Kidney (tissue), 14 donors: ENCODE data around the gene NCBP1. TPM values are rescaled to one million over a fixed set of nuclear protein-coding genes. Genes with fewer than 3 reads are reported as not detected.

Source experiments
- DNase-seq, 5 donors: peaks; one replicate each; pipeline ENCODE4 v3.0.0-alpha.2; 2013 to 2020
- FAIRE-seq: peaks from 2 replicates; lab custom pipeline; 2012; peaks lifted over from hg19 to GRCh38; lab: Jason Lieb, UNC
- H3K27ac ChIP-seq, 2 donors: one replicate each; pipeline ENCODE4 v1.7.0; 2013; ENCODE audit warnings: low read depth in 2 of 2, low read length in 2 of 2, inconsistent platforms in 1 of 2
- H3K27me3 ChIP-seq: one replicate; pipeline ENCODE4 v1.7.1; 2013; ENCODE audit warnings: low read length, inconsistent platforms; ENCODE audit not compliant: control insufficient read depth, insufficient read depth
- H3K36me3 ChIP-seq, 3 donors: one replicate each; pipeline versions ENCODE4 v1.7.0 to v1.7.1; 2013; ENCODE audit warnings: low read length in 3 of 3, control low read depth in 1 of 3, inconsistent platforms in 1 of 3; ENCODE audit not compliant: insufficient read depth in 3 of 3, control insufficient read depth in 2 of 3
- H3K4me1 ChIP-seq, 3 donors: one replicate each; pipeline versions ENCODE4 v1.7.0 to v1.7.1; 2013; ENCODE audit warnings: low read length in 3 of 3, inconsistent platforms in 1 of 3, low read depth in 1 of 3; ENCODE audit not compliant: control insufficient read depth in 2 of 3, insufficient read depth in 2 of 3
- H3K4me3 ChIP-seq, 3 donors: one replicate each; pipeline versions ENCODE4 v1.7.0 to v1.8.1; 2013; ENCODE audit warnings: low read length in 3 of 3, control low read depth in 1 of 3, inconsistent platforms in 1 of 3
- H3K9ac ChIP-seq, 3 donors: one replicate each; pipeline versions ENCODE4 v1.7.0 to v1.7.1; 2013; ENCODE audit warnings: low read length in 3 of 3, control low read depth in 1 of 3, inconsistent platforms in 1 of 3
- H3K9me3 ChIP-seq, 3 donors: one replicate each; pipeline versions ENCODE4 v1.7.0 to v1.7.1; 2013; ENCODE audit warnings: low read length in 3 of 3, control low read depth in 1 of 3, inconsistent platforms in 1 of 3; ENCODE audit not compliant: control insufficient read depth in 2 of 3, insufficient read depth in 1 of 3
- CTCF ChIP-seq: IDR thresholded peaks from 3 replicates; pipeline ENCODE4 v1.5.1; 2012; ENCODE audit warnings: mild to moderate bottlenecking, moderate library complexity, borderline replicate concordance; ENCODE audit not compliant: insufficient read depth; ENCODE audit errors: extremely low read depth
- intact Hi-C: fragments of 100-400 bp; cut with DNase I; formaldehyde crosslinking; loops from one replicate; pipeline ENCODE4 v1.11.1; 2022
- polyA plus RNA-seq: library from polyadenylated mRNA; stranded (reverse); fragments of 350-450 nt; fragmentation: Illumina TruSeq; extraction: RNeasy Lipid Tissue Mini Kit (QIAGEN cat#74804); gene quantifications from one replicate; pipeline ENCODE4 v1.2.3, GENCODE V29; 2014; ENCODE audit warnings: low read depth, low replicate concordance; ENCODE audit not compliant: insufficient read depth
- total RNA-seq: library from RNA; stranded (reverse); fragmentation: NEBNext Ultra II Directional; extraction: Animal tissue kit (Norgen Biotek cat#: 25700); gene quantifications from one replicate; pipeline ENCODE4 v1.2.1, GENCODE V29; 2021
- donor health status: control.
- donor health status: control.
- donor health status: control.
- donor health status: control.
- donor health status: control.
- donor health status: DM: yes; HTN: yes; CAD: no.
- donor health status: Normal renal cell carcinoma (clear cell type).

NCBP1 gene
- total and polyA plus RNA-seq, 2 donors from 2014 or later = 15.1 to 28.5 TPM

- intact Hi-C loops = no loop called here
- Histone ChIP-seq H3K9me3 (peaks cover 0 to 3% (median 0%) of the 10 kb centered on the region in 3 donors), H3K4me3 (no peak overlapping the region), H3K4me1 (no peaks in the 10 kb centered on the region), H3K27ac (no peak overlapping the region), H3K9ac (no peak overlapping the region), H3K27me3 (no peaks in the 10 kb centered on the region), H3K36me3 (no peaks in the 10 kb centered on the region)
- DNase-seq = no peak
- no peak for TF ChIP-seq CTCF
- no peak for FAIRE-seq
These were observed 42.1 kb upstream of the NCBP1 start for GRCh38 chr9:97591535-97591934.

DNA sequence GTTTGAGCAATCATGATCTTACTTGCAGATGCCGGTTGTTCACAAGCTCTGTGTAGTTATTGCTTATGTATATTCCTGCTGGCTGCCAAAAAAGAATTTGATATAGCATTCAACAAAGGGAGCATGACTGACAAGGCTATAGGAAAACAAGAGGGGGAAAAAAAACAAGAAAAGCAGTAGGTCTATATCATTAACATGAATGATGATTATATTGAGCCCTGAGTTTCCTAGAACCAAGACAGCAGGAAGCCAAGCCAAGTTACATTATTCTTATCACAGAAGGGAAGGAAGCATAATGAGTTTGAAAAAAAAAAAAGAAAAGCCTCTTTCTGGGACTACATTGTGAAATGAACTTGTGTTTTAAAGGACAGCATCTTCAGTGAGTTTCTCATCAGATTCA is 41.5 kb upstream of the NCBP1 start:
- TF ChIP-seq CTCF = no peak
- no peak overlapping the region for H3K9ac ChIP-seq
- H3K27me3 ChIP-seq = no peaks in the 10 kb centered on the region
- intact Hi-C loops = no loop called here
- DNase-seq = peak in 1 of 5 donors; percentile 22
- FAIRE-seq = no peak
- no peak overlapping the region for H3K4me3 ChIP-seq
- H3K4me1 ChIP-seq = no peaks in the 10 kb centered on the region
- no peaks in the 10 kb centered on the region for H3K36me3 ChIP-seq
- no peaks in the 10 kb centered on the region for H3K9me3 ChIP-seq
- no peak overlapping the region for H3K27ac ChIP-seq

DNA sequence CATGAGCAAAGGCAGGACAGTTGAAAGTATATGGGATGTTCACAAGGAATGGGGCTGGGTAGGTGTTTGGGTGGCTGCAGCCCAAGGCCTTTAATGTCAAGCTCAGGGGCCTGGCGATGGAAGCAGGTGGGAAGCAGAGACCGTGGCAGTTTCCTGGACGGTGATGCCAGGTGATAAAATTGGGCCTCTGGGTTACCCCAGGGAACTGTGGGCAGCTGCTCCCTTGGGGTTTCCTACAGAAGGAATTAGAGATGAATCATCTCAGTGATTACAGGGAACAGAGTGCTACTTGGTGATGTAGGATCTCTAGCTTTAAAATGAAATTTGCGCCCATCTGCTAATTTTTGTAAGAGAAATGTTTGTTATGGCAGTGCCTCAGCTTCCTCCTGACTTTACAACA is 39.7 kb upstream of the NCBP1 start:
- DNase-seq = no peak
- no peak overlapping the region for H3K9ac ChIP-seq
- intact Hi-C loops = no loop called here
- H3K9me3 ChIP-seq = no peaks in the 10 kb centered on the region
- no peaks in the 10 kb centered on the region for H3K27me3 ChIP-seq
- no peak for TF ChIP-seq CTCF
- no peak overlapping the region for H3K4me3 ChIP-seq
- no peaks in the 10 kb centered on the region for H3K36me3 ChIP-seq
- H3K4me1 ChIP-seq = no peaks in the 10 kb centered on the region
- no peak for FAIRE-seq
- no peak overlapping the region for H3K27ac ChIP-seq

DNA sequence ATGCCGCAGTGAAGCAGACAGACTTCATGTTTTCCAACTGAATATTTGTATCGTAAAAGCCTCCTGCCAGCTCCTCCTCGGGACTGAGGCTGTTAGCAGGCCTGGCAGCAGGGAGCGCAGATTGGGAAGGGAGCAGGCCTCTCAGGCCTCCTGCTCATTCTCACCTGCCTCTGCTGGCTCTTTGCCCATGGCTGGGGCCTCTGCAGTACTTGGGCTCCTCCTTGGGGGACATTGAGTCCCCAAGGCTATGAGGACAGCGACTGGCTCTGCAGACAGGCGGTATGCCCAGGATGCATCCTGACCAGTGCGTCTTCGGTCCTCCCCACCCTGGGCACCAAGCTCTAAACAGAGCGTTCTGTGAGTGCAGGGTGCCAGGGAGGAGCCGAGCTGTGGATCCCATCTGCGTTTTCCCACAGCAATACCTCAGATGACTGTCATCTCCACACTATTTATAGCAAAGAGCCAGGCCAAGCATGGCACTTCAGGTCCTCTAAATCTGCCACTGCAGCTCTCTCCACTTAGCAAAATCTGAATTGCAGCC is 39.2 kb upstream of the NCBP1 start:
- Histone ChIP-seq H3K36me3 (peaks cover 0 to under 1% (median 0%) of the 10 kb centered on the region in 3 donors), H3K27me3 (no peaks in the 10 kb centered on the region), H3K9ac (no peak overlapping the region), H3K27ac (no peak overlapping the region), H3K9me3 (no peaks in the 10 kb centered on the region), H3K4me1 (no peaks in the 10 kb centered on the region), H3K4me3 (no peak overlapping the region)
- DNase-seq (no peak), FAIRE-seq (no peak)
- TF ChIP-seq CTCF = no peak
- intact Hi-C loops = no loop called here
